ENCODE results near the gene SMPD4. TPM values are rescaled to one million over a fixed set of nuclear protein-coding genes. Genes with fewer than 3 reads are reported as not detected.

SMPD4 gene
- total and polyA plus RNA-seq, 2 of the 8 experiments (the other 6 are each of a cell fraction or from before 2014, with no cell fraction given), result 102 to 106 TPM

DNA sequence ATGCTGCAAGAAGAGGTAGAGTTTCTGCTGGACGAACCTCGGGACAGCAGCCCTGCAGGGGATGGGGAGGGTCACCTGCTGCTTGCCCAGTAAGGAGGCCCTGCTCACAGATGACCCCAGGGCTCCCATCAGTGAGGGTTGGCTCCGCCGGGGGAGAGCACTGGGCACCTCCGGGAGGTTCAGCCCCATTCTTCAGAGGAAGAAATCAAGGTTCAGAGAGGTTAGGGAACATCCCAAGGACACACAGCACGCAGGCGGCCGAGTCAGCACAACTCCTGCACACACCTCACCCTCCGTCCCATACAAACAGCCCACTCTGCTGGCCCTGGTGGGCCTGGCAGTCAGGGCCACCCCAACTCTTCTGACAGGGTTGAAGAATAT is 24.8 kb downstream of the SMPD4 start:
- no peak for FAIRE-seq
- H3K4me2 ChIP-seq (ENCODE audit: insufficient read depth in 1 of 2, low read depth in 2 of 2, low read length in 2 of 2), result no peak overlapping the region
- peaks cover 3 to 32% (median 14%) of the 10 kb centered on the region in 4 experiments; a peak in 5 of 8 replicates for H3K36me3 ChIP-seq (ENCODE audit: control insufficient read depth in 2 of 4, insufficient read depth in 4 of 4, low read length in 3 of 4)
- H2BK5ac ChIP-seq (ENCODE audit: low read depth, low read length), result no peak overlapping the region
- no peak overlapping the region for H3K27ac ChIP-seq (ENCODE audit: low read depth, low read length)
- no peak overlapping the region for H3K14ac ChIP-seq (ENCODE audit: insufficient read length)
- no peak overlapping the region for H2BK20ac ChIP-seq (ENCODE audit: low read length)
- no peak overlapping the region for H2AK5ac ChIP-seq (ENCODE audit: low read depth, low read length)
- H3K27me3 ChIP-seq (replicated peaks in 1 of 4; ENCODE audit: control insufficient read depth in 3 of 4, extremely low read depth in 1 of 4, insufficient read depth in 3 of 4, low read length in 3 of 4), result no peaks in the 10 kb centered on the region
- H4K20me1 ChIP-seq (replicated peaks in 1 of 2; ENCODE audit: control insufficient read depth in 1 of 2, insufficient read depth in 2 of 2, low read length in 2 of 2), result no peaks in the 10 kb centered on the region
- no peak overlapping the region for H3K4me3 ChIP-seq (ENCODE audit: extremely low read depth in 1 of 4, insufficient read depth in 2 of 4, low read depth in 3 of 4, low read length in 4 of 4)
- H3K4me1 ChIP-seq (replicated peaks in 1 of 4; ENCODE audit: control insufficient read depth in 3 of 4, insufficient read depth in 4 of 4, low read length in 3 of 4), result no peaks in the 10 kb centered on the region
- H3K9ac ChIP-seq (replicated peaks in 1 of 4; ENCODE audit: extremely low read depth in 1 of 4, low read depth in 3 of 4, low read length in 3 of 4), result no peak overlapping the region
- H4K8ac ChIP-seq (ENCODE audit: extremely low read depth, insufficient read depth, low read length), result no peak overlapping the region
- H3K79me2 ChIP-seq (ENCODE audit: control insufficient read depth in 1 of 2, insufficient read depth in 2 of 2, low read length in 2 of 2), result no peaks in the 10 kb centered on the region
- DNase-seq (ENCODE audit: low read depth in 1 of 2, low spot score in 2 of 2), result no peak
- no peak overlapping the region for H2AFZ ChIP-seq (ENCODE audit: low read length)
- no peak overlapping the region for H3K56ac ChIP-seq (replicated peaks; ENCODE audit: insufficient read length, low read depth, low read length)
- H4K5ac ChIP-seq (ENCODE audit: insufficient read length, low read depth, low read length), result no peak overlapping the region
- no peak overlapping the region for H3K18ac ChIP-seq (ENCODE audit: extremely low read depth, low read length)
- no peak overlapping the region for H3K4ac ChIP-seq (replicated peaks; ENCODE audit: insufficient read length, low read depth, low read length)
- H3K23me2 ChIP-seq (ENCODE audit: low read depth, low read length), result no peaks in the 10 kb centered on the region
- H2BK15ac ChIP-seq (ENCODE audit: low read length), result no peak overlapping the region
- H2BK12ac ChIP-seq (ENCODE audit: low read depth, low read length), result no peak overlapping the region
- no peaks in the 10 kb centered on the region for H3K79me1 ChIP-seq (ENCODE audit: low read depth, low read length)
- no peak overlapping the region for H3K23ac ChIP-seq (ENCODE audit: insufficient read length)
- 88% methylated on average over 9 of the region's 9 CpGs; no CpG with 5 or more reads in 1 of the 2 experiments for WGBS, 2 experiments (ENCODE audit: extremely low coverage in 1 of 2, insufficient coverage in 1 of 2, insufficient read length in 1 of 2, insufficient replicate concordance in 2 of 2, low coverage in 1 of 2, low lambda C conversion rate in 2 of 2, missing lambda C conversion rate in 1 of 2)
- H4K91ac ChIP-seq (replicated peaks; ENCODE audit: insufficient read length, low read length), result no peak overlapping the region
- H3K9me3 ChIP-seq (ENCODE audit: insufficient read depth in 2 of 2, low read depth in 1 of 2, low read length in 1 of 2), result no peaks in the 10 kb centered on the region
- ChIA-PET POLR2A (ENCODE audit: partially characterized antibody) (no interaction called here), CTCF (ENCODE audit: partially characterized antibody) (interaction anchor here (1.0 kb wide), 2 partner anchors 166 to 176 kb away, joined by 3 to 5 read pairs; no protein-coding TSS in a partner anchor)
- no peak overlapping the region for H2BK120ac ChIP-seq (replicated peaks; ENCODE audit: low read depth, low read length)
- no peak for TF ChIP-seq RFX5 (IDR thresholded peaks at IDR 0.05; ENCODE audit: borderline replicate concordance, low read depth, low read length)
